Raji (cell line): ENCODE measurements around the gene PRAMEF4.
"Not testable (repeated sequence)": the region's sequence is repeated elsewhere in the genome, so short reads cannot be mapped to it uniquely, and the experiment has no call there.

Experiments
- POLR2A ChIP-seq: IDR thresholded peaks from 2 replicates; pipeline ENCODE4 v1.6.1; 2011; ENCODE audit warnings: low read depth, low read length, control low read depth; ENCODE audit not compliant: insufficient read depth

Gene PRAMEF4

DNA sequence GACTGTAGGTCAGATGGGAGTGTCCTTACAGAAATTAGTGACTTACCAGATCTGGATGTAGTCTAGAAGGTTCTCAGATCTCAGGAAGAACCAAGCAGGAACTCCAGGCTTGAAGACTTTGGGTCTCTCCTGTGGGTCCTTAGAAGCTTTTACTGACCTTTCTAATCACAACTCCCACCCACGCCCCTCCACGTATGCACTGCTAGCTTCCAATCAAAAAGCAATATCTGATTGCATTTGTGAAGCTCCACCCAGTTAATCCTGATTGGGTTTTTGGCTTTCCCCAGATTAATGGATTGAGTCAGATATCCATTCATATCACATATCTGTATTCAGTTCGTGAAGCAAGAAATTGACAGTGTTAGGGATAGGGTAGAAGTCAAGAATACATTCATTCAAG is at the start of gene PRAMEF4:
Gene PRAMEF4 (minus strand): TSS at position 101 of the 400 bp plus-strand sequence. CDS start 2,807 bp downstream, outside the sequence.
- TF ChIP-seq POLR2A: not testable (repeated sequence)

DNA sequence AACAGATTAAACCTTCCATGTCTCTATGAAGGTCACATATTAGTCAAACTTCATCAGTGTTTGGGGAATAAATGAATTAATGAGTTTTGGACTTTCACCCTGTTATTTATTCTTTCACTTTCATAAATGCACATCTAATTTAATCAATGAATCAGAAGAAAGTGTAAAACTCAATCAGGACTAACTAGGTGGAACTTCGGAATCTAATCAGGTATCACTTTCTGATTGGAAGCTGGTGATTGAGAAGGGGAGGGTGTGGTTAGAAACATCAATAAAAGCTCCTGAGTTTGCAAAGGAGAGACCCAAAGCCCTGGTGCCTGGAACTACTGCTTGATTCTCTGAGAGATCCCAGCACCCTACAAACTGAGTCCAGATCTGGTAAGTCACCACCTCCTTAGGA is 30.3 kb upstream of the PRAMEF4 start, which contains the start of gene PRAMEF7:
Gene PRAMEF7 (plus strand): TSS at position 301 of the 400 bp plus-strand sequence. CDS start 1,083 bp downstream, outside the sequence.
- TF ChIP-seq POLR2A: not testable (repeated sequence)

DNA sequence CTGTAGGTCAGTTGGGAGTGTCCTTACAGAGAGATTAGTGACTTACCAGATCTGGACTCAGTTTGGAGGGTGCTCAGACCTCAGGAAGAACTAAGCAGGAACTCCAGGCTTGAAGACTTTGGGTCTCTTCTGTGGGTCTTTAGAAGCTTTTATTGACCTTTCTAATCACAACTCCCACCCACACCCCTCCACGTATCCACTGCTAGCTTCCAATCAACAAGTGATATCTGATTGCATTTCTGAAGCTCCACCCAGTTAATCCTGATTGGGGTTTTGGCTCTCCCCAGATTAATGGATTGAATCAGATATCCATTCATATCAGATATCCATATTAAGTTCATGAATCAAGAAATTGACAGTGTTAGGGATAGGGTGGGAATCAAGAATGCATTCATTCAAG is 12.2 kb upstream of the PRAMEF4 start, which contains the start of gene PRAMEF10:
Gene PRAMEF10 (minus strand): TSS at position 101 of the 400 bp plus-strand sequence. CDS start 2,423 bp downstream, outside the sequence.
- not testable (repeated sequence) for TF ChIP-seq POLR2A

DNA sequence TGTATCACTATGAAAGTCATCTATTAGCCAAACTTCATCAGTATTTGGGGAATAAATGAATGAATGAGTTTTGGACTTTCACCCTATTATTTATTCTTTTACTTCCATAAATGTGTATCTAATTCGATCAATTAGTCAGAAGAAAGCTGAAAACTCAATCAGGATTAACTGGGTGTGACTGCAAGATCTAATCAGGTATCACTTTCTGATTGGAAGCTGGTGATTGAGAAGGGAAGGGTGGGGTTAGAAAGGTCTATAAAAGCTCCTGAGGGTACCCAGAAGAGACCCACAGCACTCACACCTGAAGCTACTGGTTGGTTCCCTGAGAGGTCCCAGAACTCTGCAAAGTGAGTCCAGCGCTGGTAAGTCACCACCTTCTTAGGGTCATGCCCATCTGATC is 29.2 kb downstream of the PRAMEF4 start, which contains the start of gene PRAMEF2:
Gene PRAMEF2 (plus strand): TSS at position 301 of the 400 bp plus-strand sequence. CDS start 1,924 bp downstream, outside the sequence.
- not testable (repeated sequence) for TF ChIP-seq POLR2A

DNA sequence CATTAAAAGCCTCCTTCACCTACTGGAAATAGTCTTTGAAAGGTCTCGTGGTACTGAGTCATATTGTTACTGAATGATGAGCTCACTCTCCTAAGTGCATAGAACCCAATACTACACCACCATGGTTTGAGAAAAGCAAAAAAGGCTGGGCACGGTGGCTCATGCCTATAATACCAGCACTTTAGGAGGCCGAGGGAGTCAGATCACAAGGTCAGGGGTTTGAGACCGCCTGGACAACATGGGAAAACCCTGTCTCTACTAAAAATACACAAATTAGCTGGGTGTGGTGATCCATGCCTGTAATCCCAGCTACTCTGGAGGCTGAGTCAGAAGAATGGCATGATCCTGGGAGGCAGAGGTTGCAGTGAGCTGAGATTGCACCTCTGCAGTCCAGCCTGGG is 34.2 kb downstream of the PRAMEF4 start:
- no peak for TF ChIP-seq POLR2A

DNA sequence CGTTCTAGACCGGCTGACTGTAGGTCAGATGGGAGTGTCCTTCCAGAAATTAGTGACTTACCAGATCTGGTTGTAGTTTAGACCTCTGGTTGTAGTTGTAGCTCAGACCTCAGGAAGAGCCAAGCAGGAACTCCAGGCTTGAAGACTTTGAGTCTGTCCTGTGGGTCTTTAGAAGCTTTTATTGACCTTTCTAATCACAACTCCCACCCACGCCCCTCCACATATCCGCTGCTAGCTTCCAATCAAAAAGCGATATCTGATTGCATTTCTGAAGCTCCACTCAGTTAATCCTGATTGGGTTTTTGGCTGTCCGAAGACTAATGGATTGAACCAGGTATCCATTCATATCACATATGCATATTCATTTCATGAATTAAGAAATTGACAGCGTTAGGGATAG is 37.4 kb downstream of the PRAMEF4 start, which contains the start of gene HNRNPCL1:
Gene HNRNPCL1 (minus strand): TSS at position 101 of the 400 bp plus-strand sequence. CDS start 431 bp downstream, outside the sequence.
- TF ChIP-seq POLR2A: not testable (repeated sequence)

DNA sequence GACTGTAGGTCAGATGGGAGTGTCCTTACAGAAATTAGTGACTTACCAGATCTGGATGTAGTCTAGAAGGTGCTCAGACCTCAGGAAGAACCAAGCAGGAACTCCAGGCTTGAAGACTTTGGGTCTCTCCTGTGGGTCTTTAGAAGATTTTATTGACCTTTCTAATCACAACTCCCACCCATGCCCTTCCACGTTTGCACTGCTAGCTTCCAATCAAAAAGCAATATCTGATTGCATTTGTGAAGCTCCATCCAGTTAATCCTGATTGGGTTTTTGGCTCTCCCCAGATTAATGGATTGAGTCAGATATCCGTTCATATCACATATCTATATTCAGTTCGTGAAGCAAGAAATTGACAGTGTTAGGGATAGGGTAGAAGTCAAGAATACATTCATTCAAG is 54.7 kb downstream of the PRAMEF4 start, which contains the start of gene PRAMEF11:
Gene PRAMEF11 (minus strand): TSS at position 101 of the 400 bp plus-strand sequence. CDS start 2,621 bp downstream, outside the sequence.
- not testable (repeated sequence) for TF ChIP-seq POLR2A
